ENCODE data around the gene DNAH10. TPM values are rescaled to one million over a fixed set of nuclear protein-coding genes. Genes with fewer than 3 reads are reported as not detected.

Gene DNAH10
- total and polyA plus RNA-seq, 10 of the 15 experiments (the other 5 are each of a cell fraction or from before 2014, with no cell fraction given): 0.01 to 0.32 (median 0.06) TPM

- SMC1A ChIA-PET (ENCODE audit: uncharacterized antibody, unreplicated experiment): interaction anchor here (1.0 to 7.0 kb wide), 3 partner anchors 11 to 80 kb away, joined by 3 to 43 read pairs (median 11); no protein-coding TSS in a partner anchor
- FAIRE-seq (no peak), DNase-seq (ENCODE audit: low read depth, low spot score) (no peak), ATAC-seq (peak; percentile 72)
- 52% methylated on average over 4 of the region's 4 CpGs for WGBS (ENCODE audit: insufficient coverage, insufficient replicate concordance, low lambda C conversion rate, missing lambda C conversion rate)
- CTCF ChIA-PET: interaction anchor here (0.9 to 7.7 kb wide), 13 partner anchors 9 to 383 kb away, joined by 3 to 101 read pairs (median 4); partner anchors contain the start of gene DDX55
- H4K20me1 ChIP-seq (ENCODE audit: control insufficient read depth, insufficient read depth): no peaks in the 10 kb centered on the region; the same call in 1 of the 2 replicates
- peaks cover 5% of the 10 kb centered on the region for H3K79me2 ChIP-seq (ENCODE audit: control insufficient read depth, insufficient read depth, low read length)
- POLR2A ChIA-PET: interaction anchor here (0.6 kb wide), 1 partner anchor 991 kb away, joined by 4 read pairs; no protein-coding TSS in a partner anchor
- peaks cover 13% of the 10 kb centered on the region for H3K4me1 ChIP-seq (ENCODE audit: control insufficient read depth, insufficient read depth, low read length)
- H3K9ac ChIP-seq (ENCODE audit: control insufficient read depth, insufficient read depth, low read length): no peak overlapping the region
- in situ Hi-C loops (cut with MboI): no loop called here
- no peaks in the 10 kb centered on the region for H3K9me3 ChIP-seq (replicated peaks; ENCODE audit: control insufficient read depth, insufficient read depth, low read length)
- RAD21 ChIA-PET (ENCODE audit: unreplicated experiment): interaction anchor here (0.9 to 1.0 kb wide), 3 partner anchors 9 to 180 kb away, joined by 3 to 4 read pairs (median 3); no protein-coding TSS in a partner anchor
- BruUV-seq (replicated peaks): no TSS peak
- peak overlapping the region; percentile 49 for H3K4me2 ChIP-seq (ENCODE audit: control insufficient read depth, insufficient read depth)
- H3K4me3 ChIP-seq: no peak overlapping the region
- intact Hi-C loops (cut with micrococcal nuclease; ENCODE audit: unreplicated experiment): loop anchor here (1.0 to 10.0 kb wide), 3 partner anchors 80 to 350 kb away; partner anchors contain the start of genes EIF2B1 and GTF2H3
- no peak overlapping the region for H3K27ac ChIP-seq (ENCODE audit: control insufficient read depth, insufficient read depth)
- H3K36me3 ChIP-seq (ENCODE audit: control insufficient read depth in 2 of 2, insufficient read depth in 2 of 2, low read length in 1 of 2): peaks cover 3 to 20% of the 10 kb centered on the region in 2 experiments; a peak in 2 of 4 replicates
- no peak overlapping the region for H2AFZ ChIP-seq (ENCODE audit: control insufficient read depth, low read depth, low read length)
- TF ChIP-seq RBBP5 (conservative IDR thresholded peaks at IDR 0.05) (no peak), RELB (IDR thresholded peaks at IDR 0.05; ENCODE audit: low read depth) (no peak), NR2C1 (IDR thresholded peaks at IDR 0.05) (no peak), CBX5 (IDR thresholded peaks at IDR 0.05; ENCODE audit: low read depth) (no peak), TAF1 (IDR thresholded peaks at IDR 0.05; ENCODE audit: borderline replicate concordance, low read depth, low read length) (no peak), SIX5 (IDR thresholded peaks at IDR 0.05; ENCODE audit: low read depth, low read length, severe bottlenecking) (no peak), NBN (IDR thresholded peaks at IDR 0.05) (no peak), TCF7 (IDR thresholded peaks at IDR 0.05; ENCODE audit: borderline replicate concordance) (no peak), SMARCA5 (IDR thresholded peaks at IDR 0.05) (no peak), ZNF207 (IDR thresholded peaks at IDR 0.05; ENCODE audit: borderline replicate concordance) (no peak), MTA2 (IDR thresholded peaks at IDR 0.05; ENCODE audit: low read depth) (no peak), RUNX3 (IDR thresholded peaks at IDR 0.05; ENCODE audit: low read length) (no peak), SREBF1 (IDR thresholded peaks at IDR 0.05; ENCODE audit: low read length) (no peak), YBX1 (IDR thresholded peaks at IDR 0.05) (no peak), NFIC (IDR thresholded peaks at IDR 0.05; ENCODE audit: low read depth, low read length) (no peak), USF1 (IDR thresholded peaks at IDR 0.05; ENCODE audit: borderline replicate concordance, extremely low read length, insufficient read depth, low read depth, low read length) (no peak), NFXL1 (IDR thresholded peaks at IDR 0.05; ENCODE audit: borderline replicate concordance) (no peak), IRF5 (IDR thresholded peaks at IDR 0.05; ENCODE audit: borderline replicate concordance) (no peak)
- no peaks in the 10 kb centered on the region for H3K27me3 ChIP-seq (replicated peaks in 1 of 2; ENCODE audit: control insufficient read depth in 2 of 2, insufficient read depth in 2 of 2, low read length in 1 of 2)
These were observed 222.8 kb downstream of the DNAH10 start for GRCh38 chr12:123984903-123985302.
